ENCODE results near the gene DNAH11. TPM values are rescaled to one million over a fixed set of nuclear protein-coding genes. Genes with fewer than 3 reads are reported as not detected.

DNAH11 gene
- total RNA-seq, 4 donors from 2014 or later = 0.35 to 19.0 (median 3.2) TPM

DNA sequence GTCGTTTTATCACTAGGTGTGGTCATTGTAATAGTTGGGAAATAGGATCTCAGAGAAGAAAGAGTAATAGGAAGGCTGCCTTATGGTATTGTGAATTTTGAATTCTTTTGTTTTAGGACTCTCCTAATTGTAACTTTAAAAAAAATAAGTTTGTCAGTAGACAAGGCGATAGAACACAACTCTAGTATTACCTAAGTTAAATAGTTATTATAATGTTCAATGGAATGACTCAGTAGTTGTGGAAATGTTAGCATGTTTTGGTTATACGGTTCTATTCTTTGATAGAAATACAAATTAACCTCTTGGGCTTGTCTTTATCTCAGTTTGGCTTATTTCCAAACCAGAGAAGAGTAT is 1.4 kb downstream of the DNAH11 start:
- H3K9me3 ChIP-seq = no peaks in the 10 kb centered on the region
- DNase-seq = no peak
- H3K4me3 ChIP-seq = no peak overlapping the region
- H3K4me1 ChIP-seq = peaks cover 0 to 14% (median 0%) of the 10 kb centered on the region in 4 donors
- TF ChIP-seq, protein P1, sequence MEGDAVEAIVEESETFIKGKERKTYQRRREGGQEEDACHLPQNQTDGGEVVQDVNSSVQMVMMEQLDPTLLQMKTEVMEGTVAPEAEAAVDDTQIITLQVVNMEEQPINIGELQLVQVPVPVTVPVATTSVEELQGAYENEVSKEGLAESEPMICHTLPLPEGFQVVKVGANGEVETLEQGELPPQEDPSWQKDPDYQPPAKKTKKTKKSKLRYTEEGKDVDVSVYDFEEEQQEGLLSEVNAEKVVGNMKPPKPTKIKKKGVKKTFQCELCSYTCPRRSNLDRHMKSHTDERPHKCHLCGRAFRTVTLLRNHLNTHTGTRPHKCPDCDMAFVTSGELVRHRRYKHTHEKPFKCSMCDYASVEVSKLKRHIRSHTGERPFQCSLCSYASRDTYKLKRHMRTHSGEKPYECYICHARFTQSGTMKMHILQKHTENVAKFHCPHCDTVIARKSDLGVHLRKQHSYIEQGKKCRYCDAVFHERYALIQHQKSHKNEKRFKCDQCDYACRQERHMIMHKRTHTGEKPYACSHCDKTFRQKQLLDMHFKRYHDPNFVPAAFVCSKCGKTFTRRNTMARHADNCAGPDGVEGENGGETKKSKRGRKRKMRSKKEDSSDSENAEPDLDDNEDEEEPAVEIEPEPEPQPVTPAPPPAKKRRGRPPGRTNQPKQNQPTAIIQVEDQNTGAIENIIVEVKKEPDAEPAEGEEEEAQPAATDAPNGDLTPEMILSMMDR (IDR thresholded peaks at IDR 0.05) = no peak
- TF ChIP-seq POLR2A (IDR thresholded peaks at IDR 0.05) = no peak
- no peaks in the 10 kb centered on the region for H3K36me3 ChIP-seq
- no peaks in the 10 kb centered on the region for H3K27me3 ChIP-seq
- H3K27ac ChIP-seq = no peak overlapping the region

DNA sequence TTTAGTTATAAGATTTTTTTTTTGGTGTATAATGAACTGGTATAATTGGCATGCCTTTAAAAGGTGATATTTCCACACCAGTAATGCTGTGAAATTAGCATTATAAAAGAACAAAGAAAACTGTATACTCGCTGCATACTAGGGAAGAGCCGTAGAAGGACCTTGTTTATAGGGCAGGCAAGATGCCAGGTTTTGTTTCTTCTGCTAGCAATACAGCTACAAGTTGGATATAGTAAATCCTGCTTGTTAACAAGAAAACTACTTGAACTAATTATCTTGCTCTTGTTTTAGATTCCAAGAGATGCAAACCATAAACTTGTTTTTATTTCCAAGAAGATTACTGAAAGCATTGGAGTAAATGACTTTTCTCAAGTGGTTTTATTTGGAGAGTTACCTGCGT is 1.9 kb downstream of the DNAH11 start:
- no peaks in the 10 kb centered on the region for H3K9me3 ChIP-seq
- H3K36me3 ChIP-seq = no peaks in the 10 kb centered on the region
- no peaks in the 10 kb centered on the region for H3K27me3 ChIP-seq
- no peak for DNase-seq
- TF ChIP-seq, protein P1 (IDR thresholded peaks at IDR 0.05) = no peak
- no peak for TF ChIP-seq POLR2A (IDR thresholded peaks at IDR 0.05)
- H3K27ac ChIP-seq = no peak overlapping the region
- peaks cover 0 to 14% (median 0%) of the 10 kb centered on the region in 4 donors for H3K4me1 ChIP-seq
- no peak overlapping the region for H3K4me3 ChIP-seq

- DNase-seq = no peak
- Histone ChIP-seq H3K4me3 (no peak overlapping the region), H3K27me3 (no peaks in the 10 kb centered on the region), H3K36me3 (no peaks in the 10 kb centered on the region), H3K4me1 (peaks cover 0 to 14% (median 0%) of the 10 kb centered on the region in 4 donors), H3K9me3 (no peaks in the 10 kb centered on the region), H3K27ac (no peak overlapping the region)
- no peak for TF ChIP-seq POLR2A (IDR thresholded peaks at IDR 0.05)
Measured at GRCh38 chr7:21547501-21547900, 4.7 kb downstream of the DNAH11 start.

DNA sequence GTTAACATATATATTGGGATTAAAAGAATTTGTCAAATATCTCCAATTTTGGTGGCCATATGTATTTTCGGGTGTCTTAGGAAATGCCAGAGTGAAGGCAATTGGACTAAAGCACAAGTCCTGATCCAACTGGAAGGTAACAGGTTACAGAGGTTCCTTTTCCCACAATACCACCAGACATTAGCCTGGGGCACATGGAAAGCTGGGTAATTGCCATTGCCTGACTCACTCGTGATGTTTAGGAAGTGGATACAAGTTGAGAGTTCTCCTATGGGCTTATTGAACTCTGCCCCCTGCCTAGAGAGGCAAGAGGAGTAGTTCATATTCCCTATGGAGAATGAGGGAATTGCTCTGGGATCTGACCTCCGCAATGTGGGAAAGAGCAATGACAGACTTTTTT is 5.7 kb downstream of the DNAH11 start:
- no peaks in the 10 kb centered on the region for H3K27me3 ChIP-seq
- H3K36me3 ChIP-seq = no peaks in the 10 kb centered on the region
- H3K4me1 ChIP-seq = peaks cover 0 to 5% (median 0%) of the 10 kb centered on the region in 4 donors
- no peak overlapping the region for H3K4me3 ChIP-seq
- H3K9me3 ChIP-seq = no peaks in the 10 kb centered on the region
- TF ChIP-seq POLR2A (IDR thresholded peaks at IDR 0.05) = no peak
- TF ChIP-seq, protein P1 (IDR thresholded peaks at IDR 0.05) = no peak
- DNase-seq = no peak
- no peak overlapping the region for H3K27ac ChIP-seq

- DNase-seq = no peak
- H3K4me3 ChIP-seq = no peak overlapping the region
Measured at GRCh38 chr7:21550076-21550475, 7.2 kb downstream of the DNAH11 start.

GRCh38 chr7:21550821-21551531 is 8.1 kb downstream of the DNAH11 start:
- Histone ChIP-seq H3K36me3 (no peaks in the 10 kb centered on the region), H3K27me3 (no peaks in the 10 kb centered on the region), H3K4me3 (no peak overlapping the region), H3K27ac (no peak overlapping the region), H3K4me1 (no peaks in the 10 kb centered on the region), H3K9me3 (no peaks in the 10 kb centered on the region)
- DNase-seq = no peak
- TF ChIP-seq POLR2A (IDR thresholded peaks at IDR 0.05) = no peak
- TF ChIP-seq, protein P1 (IDR thresholded peaks at IDR 0.05) = no peak

More at GRCh38 chr7:21550076-21550475, 7.2 kb downstream of the DNAH11 start:
- Histone ChIP-seq H3K9me3 (no peaks in the 10 kb centered on the region), H3K27me3 (no peaks in the 10 kb centered on the region), H3K4me1 (no peaks in the 10 kb centered on the region), H3K27ac (no peak overlapping the region), H3K36me3 (no peaks in the 10 kb centered on the region)
- no peak for TF ChIP-seq POLR2A (IDR thresholded peaks at IDR 0.05)
- TF ChIP-seq, protein P1 (IDR thresholded peaks at IDR 0.05) = no peak
